ENCODE results near the gene SLC36A3. TPM values are rescaled to one million over a fixed set of nuclear protein-coding genes. Genes with fewer than 3 reads are reported as not detected.

SLC36A3 gene
- total RNA-seq, 3 donors from 2014 or later (not counting 1 experiment from before 2014, with no cell fraction given), result not detected

DNA sequence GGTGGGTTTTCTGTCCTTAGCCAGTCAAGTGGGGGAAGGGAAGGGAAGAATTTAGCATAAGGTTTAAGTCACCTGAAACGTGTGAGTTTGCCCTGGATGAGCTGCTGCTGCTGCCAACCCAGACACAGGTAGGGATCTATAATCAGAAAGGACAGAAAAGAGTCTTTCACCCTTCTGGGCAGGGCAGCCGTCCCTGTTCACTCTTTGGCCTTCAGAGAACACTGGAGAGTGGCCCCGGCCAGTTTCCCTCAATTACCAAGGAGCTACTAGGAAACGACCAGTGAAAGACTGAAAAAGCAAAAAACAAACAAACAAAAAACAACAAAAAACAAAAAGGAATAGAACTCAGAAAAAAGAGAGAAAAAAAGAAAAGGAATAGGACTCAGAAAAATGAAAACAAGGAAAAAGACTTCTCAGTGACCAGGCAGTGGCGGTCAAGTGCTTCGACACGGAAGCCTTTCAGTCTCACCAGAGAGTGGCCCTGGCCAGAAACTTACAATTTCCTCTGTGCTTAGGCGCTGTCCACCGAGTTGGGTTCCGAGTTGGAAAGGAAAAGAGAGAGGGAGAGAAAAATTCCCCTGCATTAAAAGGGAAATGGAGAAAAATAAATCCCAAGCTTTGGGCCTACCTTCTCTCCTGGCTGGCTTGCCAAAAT, 53.1 kb downstream of the SLC36A3 start:
- TF ChIP-seq, protein P1, sequence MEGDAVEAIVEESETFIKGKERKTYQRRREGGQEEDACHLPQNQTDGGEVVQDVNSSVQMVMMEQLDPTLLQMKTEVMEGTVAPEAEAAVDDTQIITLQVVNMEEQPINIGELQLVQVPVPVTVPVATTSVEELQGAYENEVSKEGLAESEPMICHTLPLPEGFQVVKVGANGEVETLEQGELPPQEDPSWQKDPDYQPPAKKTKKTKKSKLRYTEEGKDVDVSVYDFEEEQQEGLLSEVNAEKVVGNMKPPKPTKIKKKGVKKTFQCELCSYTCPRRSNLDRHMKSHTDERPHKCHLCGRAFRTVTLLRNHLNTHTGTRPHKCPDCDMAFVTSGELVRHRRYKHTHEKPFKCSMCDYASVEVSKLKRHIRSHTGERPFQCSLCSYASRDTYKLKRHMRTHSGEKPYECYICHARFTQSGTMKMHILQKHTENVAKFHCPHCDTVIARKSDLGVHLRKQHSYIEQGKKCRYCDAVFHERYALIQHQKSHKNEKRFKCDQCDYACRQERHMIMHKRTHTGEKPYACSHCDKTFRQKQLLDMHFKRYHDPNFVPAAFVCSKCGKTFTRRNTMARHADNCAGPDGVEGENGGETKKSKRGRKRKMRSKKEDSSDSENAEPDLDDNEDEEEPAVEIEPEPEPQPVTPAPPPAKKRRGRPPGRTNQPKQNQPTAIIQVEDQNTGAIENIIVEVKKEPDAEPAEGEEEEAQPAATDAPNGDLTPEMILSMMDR (IDR thresholded peaks at IDR 0.05), result no peak
- H3K27ac ChIP-seq (ENCODE audit: low read length), result no peak overlapping the region
- no peaks in the 10 kb centered on the region for H3K9me3 ChIP-seq (ENCODE audit: control insufficient read depth, insufficient read depth, low read length)
- no peaks in the 10 kb centered on the region for H3K36me3 ChIP-seq (ENCODE audit: control insufficient read depth, insufficient read depth, low read length)
- Mint-ChIP-seq H3K36me3 (no peaks in the 10 kb centered on the region), H3K27me3 (ENCODE audit: low read depth in 2 of 2) (peaks cover 5 to 7% of the 10 kb centered on the region in 2 donors), H3K9me3 (no peaks in the 10 kb centered on the region), H3K27ac (no peak overlapping the region), H3K4me1 (peaks cover 21 to 30% of the 10 kb centered on the region in 2 donors), H3K4me3 (peak overlapping the region; percentile 55)
- H3K4me3 ChIP-seq (ENCODE audit: low read length), result no peak overlapping the region
- intact Hi-C loops (cut with micrococcal nuclease), result loop anchor here (5.0 to 10.0 kb wide), 2 partner anchors 38 to 524 kb away; partner anchors contain the start of gene G3BP1
- DNase-seq, result no peak
- H3K27me3 ChIP-seq (ENCODE audit: control insufficient read depth, insufficient read depth, low read length), result no peaks in the 10 kb centered on the region
- WGBS (ENCODE audit: insufficient coverage), result 97% methylated on average over 9 of the region's 10 CpGs
- H3K4me1 ChIP-seq (ENCODE audit: control insufficient read depth, insufficient read depth, low read length), result peaks cover 15% of the 10 kb centered on the region
- ATAC-seq, result no peak

DNA sequence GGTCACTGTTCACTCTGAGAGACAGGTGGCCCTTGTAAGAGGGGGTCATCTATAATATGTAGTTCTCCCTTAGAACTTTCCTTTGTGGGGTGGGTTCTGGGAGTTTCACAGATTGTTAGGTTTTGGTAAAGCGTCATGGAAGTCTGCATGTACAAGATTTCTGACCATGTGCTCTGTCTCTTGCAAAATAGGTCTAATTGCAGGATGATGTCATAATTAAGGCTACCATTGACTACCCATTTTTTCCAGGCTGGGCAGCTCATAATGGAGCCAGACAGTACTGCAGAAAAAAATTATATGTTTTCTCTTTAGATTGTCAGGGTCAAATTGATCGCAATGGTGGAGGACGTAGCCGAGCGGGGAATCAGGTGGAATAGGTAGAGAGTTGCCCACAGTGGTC, 54.3 kb downstream of the SLC36A3 start:
- 85% methylated on average over 5 of the region's 5 CpGs for WGBS (ENCODE audit: insufficient coverage)
- ATAC-seq (no peak), DNase-seq (no peak)
- H3K36me3 ChIP-seq (ENCODE audit: control insufficient read depth, insufficient read depth, low read length), result no peaks in the 10 kb centered on the region
- H3K36me3 Mint-ChIP-seq, result no peaks in the 10 kb centered on the region
- no peaks in the 10 kb centered on the region for H3K9me3 Mint-ChIP-seq
- H3K27ac ChIP-seq (ENCODE audit: low read length), result no peak overlapping the region
- H3K4me1 ChIP-seq (ENCODE audit: control insufficient read depth, insufficient read depth, low read length), result peaks cover 15% of the 10 kb centered on the region
- TF ChIP-seq, protein P1 (IDR thresholded peaks at IDR 0.05), result no peak
- peaks cover 5 to 7% of the 10 kb centered on the region in 2 donors for H3K27me3 Mint-ChIP-seq (ENCODE audit: low read depth in 2 of 2)
- no peak overlapping the region for H3K4me3 Mint-ChIP-seq
- intact Hi-C loops (cut with micrococcal nuclease), result no loop called here
- H3K27ac Mint-ChIP-seq, result no peak overlapping the region
- peaks cover 24 to 32% of the 10 kb centered on the region in 2 donors for H3K4me1 Mint-ChIP-seq
- H3K4me3 ChIP-seq (ENCODE audit: low read length), result no peak overlapping the region
- no peaks in the 10 kb centered on the region for H3K9me3 ChIP-seq (ENCODE audit: control insufficient read depth, insufficient read depth, low read length)
- H3K27me3 ChIP-seq (ENCODE audit: control insufficient read depth, insufficient read depth, low read length), result no peaks in the 10 kb centered on the region

DNA sequence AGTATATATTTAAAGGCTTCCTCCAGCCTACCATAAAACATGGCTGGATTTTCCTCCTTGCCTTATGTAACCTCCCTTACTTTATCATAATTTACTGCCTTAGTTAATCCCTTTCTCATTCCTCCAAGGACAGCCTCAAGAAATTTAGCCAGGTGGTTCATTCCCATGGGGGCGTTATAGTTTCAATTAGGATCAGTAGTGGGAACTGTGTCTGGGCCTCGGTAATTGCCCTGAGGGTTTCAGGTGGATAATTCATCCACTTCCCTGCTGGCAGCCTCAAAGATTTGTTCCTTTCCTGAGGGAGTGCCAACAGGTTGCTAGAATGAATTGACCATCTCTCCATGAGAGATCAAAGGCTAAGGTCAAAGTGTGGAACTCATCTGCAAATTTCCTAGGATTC, 54.9 kb downstream of the SLC36A3 start:
- TF ChIP-seq, protein P1 (IDR thresholded peaks at IDR 0.05), result no peak
- H3K4me3 Mint-ChIP-seq, result no peak overlapping the region
- H3K4me1 ChIP-seq (ENCODE audit: control insufficient read depth, insufficient read depth, low read length), result peaks cover 16% of the 10 kb centered on the region
- H3K9me3 Mint-ChIP-seq, result no peaks in the 10 kb centered on the region
- peaks cover 5 to 7% of the 10 kb centered on the region in 2 donors for H3K27me3 Mint-ChIP-seq (ENCODE audit: low read depth in 2 of 2)
- no peak for DNase-seq
- H3K36me3 ChIP-seq (ENCODE audit: control insufficient read depth, insufficient read depth, low read length), result no peaks in the 10 kb centered on the region
- no peak for ATAC-seq
- WGBS (ENCODE audit: insufficient coverage), result 90% methylated on average over 2 of the region's 2 CpGs
- H3K27me3 ChIP-seq (ENCODE audit: control insufficient read depth, insufficient read depth, low read length), result no peaks in the 10 kb centered on the region
- H3K27ac ChIP-seq (ENCODE audit: low read length), result no peak overlapping the region
- H3K4me1 Mint-ChIP-seq, result peaks cover 25 to 31% of the 10 kb centered on the region in 2 donors
- H3K9me3 ChIP-seq (ENCODE audit: control insufficient read depth, insufficient read depth, low read length), result no peaks in the 10 kb centered on the region
- no peak overlapping the region for H3K4me3 ChIP-seq (ENCODE audit: low read length)
- no peaks in the 10 kb centered on the region for H3K36me3 Mint-ChIP-seq
- intact Hi-C loops (cut with micrococcal nuclease), result no loop called here
- H3K27ac Mint-ChIP-seq, result no peak overlapping the region
